Activated T-helper 1 cell treated with anti-CD3 and anti-CD28 coated beads, Interleukin-12 subunit alpha, Interleukin-12 subunit beta, Interleukin-2, Interleukin-4 antibody, amounts not matched to agents 30 ng/mL and 10 ng/mL and 1 ng/mL, durations not matched to agents 14 hours and 24 hours and 36 hours (primary cell): ENCODE data around the gene PRKD3. TPM values are rescaled to one million over a fixed set of nuclear protein-coding genes. Genes with fewer than 3 reads are reported as not detected.

Source experiments
- DNase-seq: peaks from one replicate; pipeline ENCODE4 v3.0.0; 2021; ENCODE audit warnings: low spot score
- H3K27ac Mint-ChIP-seq: one replicate; pipeline ENCODE4 v1.8.0; 2021; ENCODE audit warnings: mild to moderate bottlenecking, mixed read lengths
- H3K27me3 Mint-ChIP-seq: one replicate; pipeline ENCODE4 v1.8.0; 2022; ENCODE audit warnings: mild to moderate bottlenecking, moderate library complexity, mixed read lengths; ENCODE audit not compliant: insufficient read depth
- H3K36me3 Mint-ChIP-seq: one replicate; pipeline ENCODE4 v1.8.0; 2021; ENCODE audit warnings: low read depth, mixed read lengths
- H3K4me1 Mint-ChIP-seq: one replicate; pipeline ENCODE4 v1.8.0; 2021; ENCODE audit warnings: low read depth, mixed read lengths
- H3K4me3 Mint-ChIP-seq: one replicate; pipeline ENCODE4 v1.8.0; 2021; ENCODE audit warnings: mild to moderate bottlenecking, moderate library complexity, mixed read lengths
- H3K9me3 Mint-ChIP-seq: one replicate; pipeline ENCODE4 v1.8.0; 2021; ENCODE audit warnings: mixed read lengths
- intact Hi-C: fragments of 100-400 bp; cut with micrococcal nuclease; formaldehyde crosslinking; loops from one replicate; pipeline ENCODE4 v1.15.1; 2024
- total RNA-seq: library from RNA; stranded (reverse); gene quantifications from 2 replicates; pipeline ENCODE4 v1.2.3, GENCODE V29; 2022

The PRKD3 gene
- total RNA-seq, 1 donor from 2014 or later, result 23.9 TPM

DNA sequence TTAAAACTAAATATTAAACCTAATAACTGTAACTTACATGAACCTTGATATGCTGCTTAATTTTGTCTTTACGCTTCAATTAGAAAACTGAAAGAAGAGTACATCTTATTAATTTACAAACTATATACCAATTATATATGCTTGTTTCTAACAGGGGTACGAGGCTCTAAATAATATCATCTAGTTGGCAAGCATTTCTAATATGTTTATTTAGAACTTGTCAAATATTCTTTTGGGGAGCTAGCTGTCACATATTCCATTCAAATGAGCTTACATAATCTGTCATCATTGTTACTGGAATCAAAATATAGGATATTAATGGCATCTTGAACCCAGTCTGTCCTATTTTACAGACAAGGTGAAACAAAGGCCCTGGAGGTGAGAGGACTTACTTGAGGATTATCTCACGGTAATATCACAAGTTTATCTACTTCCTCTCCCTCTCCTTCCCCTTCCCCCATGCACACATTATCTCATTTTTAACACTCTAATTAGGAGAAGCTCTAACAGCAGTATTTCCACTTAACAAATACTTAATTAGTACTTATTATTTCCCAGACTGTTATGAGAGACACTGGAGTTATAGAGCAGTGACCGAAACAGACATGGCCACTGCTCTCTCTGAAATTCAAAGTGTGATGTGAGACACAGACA lies 3.5 kb downstream of the PRKD3 start:
- no peak for DNase-seq
- peaks cover 49% of the 10 kb centered on the region for H3K4me1 Mint-ChIP-seq
- H3K27me3 Mint-ChIP-seq, result peaks cover 20% of the 10 kb centered on the region
- H3K9me3 Mint-ChIP-seq, result no peaks in the 10 kb centered on the region
- H3K4me3 Mint-ChIP-seq, result no peak overlapping the region
- no peak overlapping the region for H3K27ac Mint-ChIP-seq
- intact Hi-C loops, result loop anchor here (5.0 to 10.0 kb wide), 3 partner anchors 34 to 356 kb away; partner anchors contain the start of gene STRN
- H3K36me3 Mint-ChIP-seq, result peaks cover 15% of the 10 kb centered on the region

DNA sequence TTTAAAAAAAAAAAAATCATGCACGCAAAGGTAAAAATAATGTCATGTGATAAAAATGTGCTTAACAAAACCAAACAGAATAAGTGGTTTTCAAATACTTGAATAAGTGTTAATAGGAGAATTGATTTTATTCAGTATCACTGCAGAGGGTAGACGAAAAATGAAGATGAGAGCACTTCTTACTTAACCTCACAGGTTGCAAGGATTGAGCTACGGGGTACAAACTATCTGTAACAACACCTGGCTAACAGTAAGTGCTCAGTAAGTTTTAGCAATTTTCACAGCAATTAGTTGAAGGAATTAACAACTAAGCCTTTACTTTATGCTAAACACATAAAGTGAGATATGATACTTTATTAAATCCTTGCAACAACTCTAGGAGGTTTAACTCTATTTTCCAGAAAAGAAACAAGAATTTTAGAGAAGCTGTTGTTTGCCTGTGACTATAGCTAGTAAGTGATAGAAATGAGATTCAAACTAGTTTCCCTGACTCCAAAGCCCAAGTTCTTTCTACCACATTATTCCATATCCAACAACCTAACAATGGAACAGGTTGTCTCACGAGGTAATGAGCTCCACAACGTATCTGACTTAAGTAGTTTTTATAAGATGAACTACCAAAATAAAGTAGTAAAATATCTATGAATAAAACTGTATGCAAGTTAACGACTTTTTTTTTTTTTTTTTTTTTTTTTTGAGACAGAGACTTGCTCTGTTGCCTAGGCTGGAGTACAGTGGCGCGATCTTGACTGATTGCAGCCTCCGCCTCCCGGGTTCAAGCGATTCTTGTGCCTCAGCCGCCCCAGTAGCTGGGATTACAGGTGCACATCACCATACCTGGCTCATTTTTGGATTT lies 4.7 kb downstream of the PRKD3 start:
- Mint-ChIP-seq H3K27me3 (peaks cover 13% of the 10 kb centered on the region), H3K36me3 (peaks cover 20% of the 10 kb centered on the region), H3K4me1 (peaks cover 41% of the 10 kb centered on the region), H3K27ac (no peak overlapping the region), H3K9me3 (no peaks in the 10 kb centered on the region), H3K4me3 (no peak overlapping the region)
- intact Hi-C loops, result loop anchor here (5.0 to 10.0 kb wide), 4 partner anchors 33 to 355 kb away; partner anchors contain the start of gene STRN
- no peak for DNase-seq

DNA sequence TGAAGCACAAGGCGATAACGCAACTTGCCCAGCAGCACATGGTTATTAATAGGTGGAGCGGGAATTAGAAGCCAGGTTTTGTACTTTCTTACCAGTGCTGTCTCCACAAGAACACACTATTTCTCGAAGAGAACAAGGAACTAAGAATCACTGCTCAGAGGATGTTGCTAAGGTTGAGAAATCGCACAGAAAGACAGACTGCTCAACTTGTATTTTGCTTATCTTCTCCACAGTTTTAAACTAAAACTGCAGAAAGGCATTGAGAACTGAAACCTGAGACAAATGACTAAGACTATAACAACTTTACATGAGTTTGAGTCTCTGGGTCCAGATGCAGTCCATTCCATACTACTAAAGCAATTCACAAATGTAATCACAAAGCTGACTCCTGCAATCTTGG lies 6.2 kb downstream of the PRKD3 start:
- Mint-ChIP-seq H3K4me1 (peaks cover 33% of the 10 kb centered on the region), H3K9me3 (no peaks in the 10 kb centered on the region), H3K27ac (no peak overlapping the region), H3K36me3 (peaks cover 18% of the 10 kb centered on the region), H3K27me3 (peaks cover 9% of the 10 kb centered on the region), H3K4me3 (no peak overlapping the region)
- intact Hi-C loops, result loop anchor here (10.0 kb wide), 1 partner anchor 206 kb away; no protein-coding TSS in a partner anchor
- no peak for DNase-seq

DNA sequence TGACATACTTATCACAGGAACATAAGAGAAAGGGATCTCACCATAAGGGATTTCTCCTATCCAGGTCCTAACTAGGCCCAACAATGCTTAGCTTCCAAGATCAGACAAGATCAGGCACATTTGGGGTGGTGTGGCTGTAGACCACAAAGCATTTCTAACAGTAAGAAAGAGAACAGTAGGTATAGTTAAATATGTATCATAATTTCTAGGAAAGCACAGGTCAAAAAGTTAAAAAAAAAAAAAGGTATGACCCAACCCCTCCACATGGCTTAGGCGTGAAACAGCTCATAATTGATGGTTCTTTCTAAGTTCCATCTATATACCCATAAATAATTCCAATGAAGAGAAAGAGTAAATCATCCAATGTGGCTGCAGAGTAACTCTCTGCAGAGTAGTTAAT lies 6.9 kb downstream of the PRKD3 start:
- H3K36me3 Mint-ChIP-seq, result peaks cover 18% of the 10 kb centered on the region
- peaks cover 6% of the 10 kb centered on the region for H3K27me3 Mint-ChIP-seq
- H3K4me3 Mint-ChIP-seq, result no peak overlapping the region
- H3K9me3 Mint-ChIP-seq, result no peaks in the 10 kb centered on the region
- H3K27ac Mint-ChIP-seq, result peak overlapping the region; percentile 5
- DNase-seq, result no peak
- peaks cover 29% of the 10 kb centered on the region for H3K4me1 Mint-ChIP-seq
- intact Hi-C loops, result loop anchor here (1.0 to 10.0 kb wide), 2 partner anchors 8 to 207 kb away; no protein-coding TSS in a partner anchor

DNA sequence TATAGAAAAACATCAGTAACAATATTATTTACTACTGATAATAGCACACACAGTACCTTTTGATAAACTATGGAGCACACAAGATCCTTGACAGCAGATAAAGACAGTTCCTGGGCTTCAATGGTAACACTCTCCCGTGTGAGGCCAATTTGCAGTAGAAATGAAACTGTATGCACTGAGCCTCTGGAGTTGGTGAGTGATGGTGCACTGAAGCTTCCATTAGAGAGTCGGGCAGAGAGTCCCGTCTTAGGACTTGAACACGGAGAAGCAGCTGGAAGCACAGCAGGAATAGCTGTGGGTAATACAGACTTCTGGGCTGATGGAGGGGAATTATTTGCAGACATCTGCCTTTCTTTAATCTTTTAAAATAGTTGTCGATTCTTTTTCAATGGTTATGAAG lies 8.5 kb downstream of the PRKD3 start:
- Mint-ChIP-seq H3K27ac (no peak overlapping the region), H3K27me3 (peaks cover 5% of the 10 kb centered on the region), H3K4me1 (peaks cover 16% of the 10 kb centered on the region), H3K36me3 (peaks cover 18% of the 10 kb centered on the region), H3K9me3 (no peaks in the 10 kb centered on the region), H3K4me3 (no peak overlapping the region)
- no peak for DNase-seq
- intact Hi-C loops, result loop anchor here (10.0 kb wide), 1 partner anchor 209 kb away; no protein-coding TSS in a partner anchor

DNA sequence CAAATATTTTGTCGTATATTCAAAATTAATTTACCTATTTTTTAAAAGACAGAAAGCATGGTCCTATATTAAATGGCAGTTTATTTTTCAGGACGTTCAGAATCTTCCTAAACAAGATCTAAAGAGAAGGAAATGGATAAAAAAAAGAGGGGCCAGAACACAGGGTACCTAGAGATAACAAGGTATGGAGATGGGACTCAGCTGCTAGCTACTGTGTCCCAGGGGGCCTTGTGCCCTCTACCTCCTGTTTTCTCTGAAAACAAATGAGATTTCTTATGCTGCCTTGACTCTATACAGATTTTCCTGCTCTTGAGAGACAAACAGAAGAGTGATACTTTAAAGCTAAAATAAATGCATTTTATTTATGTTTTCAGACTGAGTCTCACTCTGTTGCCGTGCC lies 9.3 kb downstream of the PRKD3 start:
- intact Hi-C loops, result loop anchor here (10.0 kb wide), 1 partner anchor 209 kb away; no protein-coding TSS in a partner anchor
- Mint-ChIP-seq H3K36me3 (peaks cover 17% of the 10 kb centered on the region), H3K9me3 (no peaks in the 10 kb centered on the region), H3K27me3 (peaks cover 5% of the 10 kb centered on the region), H3K4me3 (no peak overlapping the region), H3K27ac (no peak overlapping the region), H3K4me1 (peaks cover 16% of the 10 kb centered on the region)
- no peak for DNase-seq

DNA sequence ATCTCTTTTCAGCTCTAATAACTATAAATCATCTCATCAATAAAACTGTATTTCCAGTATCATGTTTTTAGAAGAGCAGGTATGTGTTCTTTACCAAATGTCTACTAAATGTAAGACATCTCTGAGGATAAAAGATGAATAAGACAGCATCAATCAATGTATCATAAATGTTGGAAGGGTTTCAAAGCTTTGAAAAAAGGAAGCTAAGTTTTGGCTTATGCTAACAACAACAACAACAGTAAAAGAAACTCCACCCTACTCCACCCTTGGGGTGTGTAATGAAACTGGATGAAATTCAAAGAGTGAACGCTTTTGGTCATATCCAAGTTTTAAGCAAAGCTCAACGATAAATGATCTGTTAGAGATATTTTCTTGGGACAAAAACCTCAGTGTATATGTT lies 17.1 kb downstream of the PRKD3 start:
- Mint-ChIP-seq H3K27me3 (no peaks in the 10 kb centered on the region), H3K9me3 (no peaks in the 10 kb centered on the region), H3K27ac (no peak overlapping the region), H3K4me3 (no peak overlapping the region), H3K4me1 (peaks cover 10% of the 10 kb centered on the region), H3K36me3 (no peaks in the 10 kb centered on the region)
- no peak for DNase-seq
- intact Hi-C loops, result no loop called here

DNA sequence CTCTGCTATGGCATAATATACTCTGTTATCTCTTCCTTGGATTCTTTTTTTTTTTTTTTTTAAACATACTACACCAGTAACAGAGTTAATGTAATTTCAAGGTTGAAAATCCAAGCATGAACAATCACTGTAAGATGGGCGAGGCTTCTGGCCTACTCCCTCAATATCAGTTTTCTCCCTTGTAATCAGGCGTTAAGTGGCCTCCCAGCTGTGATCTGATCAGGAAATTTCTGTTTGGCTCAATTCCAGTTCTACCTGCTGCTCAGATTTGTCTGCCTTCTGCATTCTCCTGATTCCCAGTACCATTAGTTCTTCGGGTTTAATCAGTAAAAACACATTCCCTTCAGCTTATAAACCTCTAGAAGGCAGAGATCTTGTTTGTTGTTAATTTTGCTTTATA lies 18.6 kb downstream of the PRKD3 start:
- H3K4me1 Mint-ChIP-seq, result peaks cover 10% of the 10 kb centered on the region
- DNase-seq, result no peak
- H3K9me3 Mint-ChIP-seq, result no peaks in the 10 kb centered on the region
- H3K36me3 Mint-ChIP-seq, result no peaks in the 10 kb centered on the region
- no peaks in the 10 kb centered on the region for H3K27me3 Mint-ChIP-seq
- intact Hi-C loops, result no loop called here
- no peak overlapping the region for H3K4me3 Mint-ChIP-seq
- H3K27ac Mint-ChIP-seq, result no peak overlapping the region

DNA sequence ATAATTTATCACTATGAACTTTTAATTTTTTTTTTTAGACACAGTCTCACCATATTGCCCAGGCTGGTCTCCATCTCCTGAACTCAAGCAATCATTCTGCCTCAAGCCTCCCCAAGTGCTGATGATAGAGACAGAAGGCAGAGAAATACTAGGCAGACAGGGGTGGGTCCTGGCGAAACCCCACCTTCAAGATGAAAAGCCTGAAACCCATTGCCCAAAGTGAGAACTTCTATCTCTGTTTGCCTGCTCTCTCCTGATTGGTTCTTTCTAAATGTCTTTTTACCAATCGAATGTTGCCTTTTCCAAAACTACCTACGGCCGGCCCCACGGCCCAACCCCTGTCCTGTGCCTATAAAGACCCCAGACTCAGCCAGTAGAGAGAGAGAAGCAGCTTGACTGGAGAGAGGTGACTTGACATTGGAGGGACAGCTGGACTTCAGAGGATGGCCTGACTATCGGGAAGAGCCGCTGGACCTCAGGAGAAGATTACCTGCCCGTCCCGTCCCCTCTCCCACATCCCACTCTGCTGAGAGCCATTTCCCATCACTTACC lies 21.9 kb downstream of the PRKD3 start:
- peaks cover 3% of the 10 kb centered on the region for H3K27me3 Mint-ChIP-seq
- peaks cover 10% of the 10 kb centered on the region for H3K4me1 Mint-ChIP-seq
- no peak overlapping the region for H3K4me3 Mint-ChIP-seq
- no peak for DNase-seq
- no peak overlapping the region for H3K27ac Mint-ChIP-seq
- no peaks in the 10 kb centered on the region for H3K9me3 Mint-ChIP-seq
- intact Hi-C loops, result no loop called here
- H3K36me3 Mint-ChIP-seq, result no peaks in the 10 kb centered on the region

DNA sequence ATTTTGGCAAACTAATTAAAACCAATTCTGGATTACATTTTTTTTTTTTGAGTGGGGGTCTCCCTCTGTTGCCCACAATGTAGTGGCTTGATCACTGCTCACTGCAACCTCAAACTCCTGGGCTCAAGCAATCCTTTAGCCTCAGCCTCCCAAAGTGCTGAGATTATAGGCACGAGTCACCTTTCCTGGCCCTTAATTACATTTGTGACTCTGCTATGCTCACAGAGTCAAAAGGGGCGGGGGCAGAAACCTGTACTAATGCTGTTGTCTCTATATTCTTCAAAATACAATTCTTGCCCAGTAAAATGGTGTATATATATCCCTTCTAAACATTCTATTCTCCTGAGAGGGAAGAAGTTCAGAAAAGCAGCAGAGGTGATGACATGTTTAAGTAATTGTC lies 23.2 kb downstream of the PRKD3 start:
- no peak for DNase-seq
- Mint-ChIP-seq H3K9me3 (no peaks in the 10 kb centered on the region), H3K4me3 (no peak overlapping the region), H3K27me3 (peaks cover 3% of the 10 kb centered on the region), H3K36me3 (no peaks in the 10 kb centered on the region), H3K27ac (no peak overlapping the region), H3K4me1 (peaks cover 10% of the 10 kb centered on the region)
- intact Hi-C loops, result no loop called here

DNA sequence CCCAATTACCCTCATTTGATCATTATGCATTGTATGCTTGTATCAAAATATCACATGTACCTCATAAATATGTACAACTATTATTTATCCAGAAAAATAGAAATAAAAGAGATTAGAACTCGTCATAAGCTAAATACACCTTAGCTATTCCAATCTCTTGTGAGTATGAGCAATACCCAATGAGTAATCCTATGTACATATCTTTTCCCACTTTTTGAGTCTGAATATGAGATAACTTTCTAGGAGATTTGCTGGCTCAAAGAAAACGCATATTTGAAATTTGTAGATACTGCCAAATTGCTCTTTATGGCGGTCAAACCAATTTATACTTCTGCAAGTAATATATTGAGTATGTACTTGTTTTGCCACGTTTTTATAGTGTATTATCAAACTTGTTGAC lies 24.1 kb downstream of the PRKD3 start:
- H3K27me3 Mint-ChIP-seq, result peaks cover 3% of the 10 kb centered on the region
- peaks cover 8% of the 10 kb centered on the region for H3K4me1 Mint-ChIP-seq
- intact Hi-C loops, result no loop called here
- H3K4me3 Mint-ChIP-seq, result no peak overlapping the region
- DNase-seq, result no peak
- H3K27ac Mint-ChIP-seq, result no peak overlapping the region
- H3K9me3 Mint-ChIP-seq, result no peaks in the 10 kb centered on the region
- no peaks in the 10 kb centered on the region for H3K36me3 Mint-ChIP-seq

DNA sequence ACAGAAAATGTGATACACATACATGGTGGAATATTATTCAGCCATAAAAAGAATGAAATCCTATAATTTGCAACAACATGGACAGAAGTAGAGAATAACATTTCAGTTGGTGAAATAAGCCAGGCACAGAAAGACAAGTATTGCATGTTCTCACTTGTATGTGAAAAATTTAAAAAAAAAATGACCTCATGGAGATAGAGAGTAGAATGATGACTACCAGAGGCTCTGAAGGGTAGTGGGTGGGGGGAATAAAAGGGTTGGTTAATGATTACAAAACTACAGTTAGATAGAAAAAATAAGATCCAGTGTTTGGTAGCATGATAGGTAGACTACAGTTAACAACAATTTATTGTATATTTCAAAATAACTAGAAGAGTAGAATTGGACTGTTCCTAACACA lies 24.5 kb downstream of the PRKD3 start:
- peaks cover 4% of the 10 kb centered on the region for H3K4me1 Mint-ChIP-seq
- intact Hi-C loops, result no loop called here
- no peak for DNase-seq
- peaks cover 3% of the 10 kb centered on the region for H3K27me3 Mint-ChIP-seq
- no peak overlapping the region for H3K27ac Mint-ChIP-seq
- no peak overlapping the region for H3K4me3 Mint-ChIP-seq
- H3K9me3 Mint-ChIP-seq, result no peaks in the 10 kb centered on the region
- no peaks in the 10 kb centered on the region for H3K36me3 Mint-ChIP-seq

DNA sequence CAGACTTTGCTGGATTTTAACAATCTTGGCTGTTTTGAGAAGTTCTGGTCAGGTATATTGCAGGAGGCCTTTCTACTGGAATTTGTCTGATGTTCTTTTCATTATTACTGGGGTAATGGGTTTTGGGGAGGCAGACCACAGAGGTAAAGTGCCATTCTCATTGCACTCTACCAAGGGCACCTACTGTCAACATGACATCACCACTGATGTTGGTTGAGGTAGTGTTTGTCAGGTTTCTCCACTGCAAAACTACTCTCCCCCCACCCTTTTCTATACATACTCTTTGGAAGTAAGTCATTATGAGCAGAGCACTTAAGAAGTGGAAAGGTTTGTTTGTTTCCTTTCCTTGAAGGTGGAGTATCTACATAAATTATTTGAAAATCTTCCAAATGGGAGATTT lies 27.0 kb downstream of the PRKD3 start:
- intact Hi-C loops, result no loop called here
- H3K36me3 Mint-ChIP-seq, result no peaks in the 10 kb centered on the region
- no peaks in the 10 kb centered on the region for H3K9me3 Mint-ChIP-seq
- no peak overlapping the region for H3K4me3 Mint-ChIP-seq
- DNase-seq, result no peak
- H3K4me1 Mint-ChIP-seq, result no peaks in the 10 kb centered on the region
- peaks cover 3% of the 10 kb centered on the region for H3K27me3 Mint-ChIP-seq
- H3K27ac Mint-ChIP-seq, result no peak overlapping the region
